Right lobe of liver (tissue), 6 donors: ENCODE measurements around the gene C11orf42. TPM values are rescaled to one million over a fixed set of nuclear protein-coding genes. Genes with fewer than 3 reads are reported as not detected.
"Not testable (repeated sequence)": the region's sequence is repeated elsewhere in the genome, so short reads cannot be mapped to it uniquely, and the experiment has no call there.

Experiments
- ATAC-seq, 4 donors: fragments of 200-7000 bp; cut with Tn5 transposase; one replicate each; pipeline ENCODE4 v1.9.1; 2020; ENCODE audit warnings: mild to moderate bottlenecking in 4 of 4, moderate library complexity in 4 of 4
- DNase-seq, 3 donors: peaks; one replicate each; pipeline ENCODE4 v3.0.0-alpha.2; 2020
- H3K27ac ChIP-seq, 3 donors: fragments of 200-600 bp; one replicate each; pipeline ENCODE4 v1.8.0; 2022
- H3K27me3 ChIP-seq, 2 donors: fragments of 200-600 bp; one replicate each; pipeline ENCODE4 v1.8.0; 2022
- H3K36me3 ChIP-seq, 4 donors: fragments of 200-600 bp; sonication (generic) in 1 of 4; one replicate each; pipeline versions ENCODE4 v1.5.1 to v1.8.0; 2017 to 2022; ENCODE audit warnings: control low read depth in 1 of 4
- H3K4me1 ChIP-seq, 4 donors: fragments of 200-600 bp; sonication (generic) in 1 of 4; one replicate each; pipeline versions ENCODE4 v1.5.1 to v1.8.0; 2017 to 2022; ENCODE audit warnings: control low read depth in 1 of 4
- H3K4me3 ChIP-seq, 3 donors: fragments of 200-600 bp; one replicate each; pipeline ENCODE4 v1.8.0; 2022
- H3K9me3 ChIP-seq, 4 donors: fragments of 200-600 bp; sonication (generic) in 1 of 4; one replicate each; pipeline versions ENCODE4 v1.5.1 to v1.8.0; 2017 to 2022; ENCODE audit warnings: control low read depth in 1 of 4
- CTCF ChIP-seq, 4 donors: fragments of 200-600 bp in 3 of 4; fragments of 450-650 bp in 1 of 4; IDR thresholded peaks; one replicate each; pipeline versions ENCODE4 v1.5.1 to v1.8.0; 2016 to 2022; ENCODE audit warnings: antibody characterized with exemption in 4 of 4, mild to moderate bottlenecking in 2 of 4
- POLR2A ChIP-seq: fragments of 450-650 bp; IDR thresholded peaks from one replicate; pipeline ENCODE4 v1.6.1; 2017; ENCODE audit warnings: antibody characterized with exemption, mild to moderate bottlenecking
- WGBS: methylation state at CpG from one replicate; pipeline ENCODE4 v1.1.6; 2018; ENCODE audit warnings: low coverage, low lambda C conversion rate; ENCODE audit not compliant: insufficient coverage; ENCODE audit errors: missing lambda C conversion rate; 5-methylcytosine and 5-hydroxymethylcytosine counted together
- intact Hi-C, 2 donors: fragments of 100-400 bp; cut with DNase I; formaldehyde crosslinking; loops; one replicate each; pipeline versions ENCODE4 v1.11.2 to v1.14.1; 2022
- total RNA-seq, 6 experiments: library from RNA; depleted of rRNA in 2 of 6; stranded (reverse); fragments of >200 nt in 2 of 6; fragmentation: NEBNext Ultra II Directional in 3 of 6; extraction: Animal tissue kit (Norgen Biotek cat#: 25700) in 3 of 6; gene quantifications; one replicate each; pipeline versions ENCODE4 v1.1.0 to v1.2.4, GENCODE V29; 2016 to 2023
- donor health status: DM: no; HTN: yes; CAD: no.
- donor health status: DM: no; HTN: no; CAD: no.
- donor health status: DM: no; HTN: no; CAD: no.
- donor health status: DM: no; HTN: yes; CAD: no.
- donor health status: DM: no; HTN: yes; CAD: no.

C11orf42 gene
- total RNA-seq, 6 experiments from 2014 or later: not detected

- intact Hi-C loops: no loop called here
- H3K9me3 ChIP-seq: no peaks in the 10 kb centered on the region
- no peak for DNase-seq
- H3K4me3 ChIP-seq: no peak overlapping the region
- TF ChIP-seq POLR2A (no peak), CTCF (IDR thresholded peaks at IDR 0.05) (no peak)
- H3K27me3 ChIP-seq: no peaks in the 10 kb centered on the region
- H3K27ac ChIP-seq: no peak overlapping the region
- no peak for ATAC-seq
- 92% methylated on average over 15 of the region's 28 CpGs for WGBS
- no peaks in the 10 kb centered on the region for H3K4me1 ChIP-seq
- no peaks in the 10 kb centered on the region for H3K36me3 ChIP-seq
Measured at GRCh38 chr11:6240139-6240538, 34.8 kb downstream of the C11orf42 start.

- no peak overlapping the region for H3K27ac ChIP-seq
- H3K4me3 ChIP-seq: no peak overlapping the region
- no peaks in the 10 kb centered on the region for H3K27me3 ChIP-seq
- no peak for TF ChIP-seq CTCF (IDR thresholded peaks at IDR 0.05)
- no peak for TF ChIP-seq POLR2A
- ATAC-seq (peak in 1 of 4 donors; percentile 14), DNase-seq (no peak)
- H3K36me3 ChIP-seq: no peaks in the 10 kb centered on the region
- no peaks in the 10 kb centered on the region for H3K4me1 ChIP-seq
- no peaks in the 10 kb centered on the region for H3K9me3 ChIP-seq
- intact Hi-C loops: no loop called here
- 17% methylated on average over 1 of the region's 1 CpG for WGBS
Measured at GRCh38 chr11:6240781-6241180, 35.4 kb downstream of the C11orf42 start.

- Histone ChIP-seq H3K27ac (no peak overlapping the region), H3K27me3 (no peaks in the 10 kb centered on the region), H3K4me1 (no peaks in the 10 kb centered on the region), H3K9me3 (no peaks in the 10 kb centered on the region), H3K4me3 (no peak overlapping the region), H3K36me3 (no peaks in the 10 kb centered on the region)
- intact Hi-C loops: no loop called here
- no peak for ATAC-seq
- TF ChIP-seq CTCF (IDR thresholded peaks at IDR 0.05) (no peak), POLR2A (no peak)
- no peak for DNase-seq
- WGBS: no CpG with 5 or more reads among the region's 7 CpGs
Measured at GRCh38 chr11:6241316-6241715, 36.0 kb downstream of the C11orf42 start.

GRCh38 chr11:6245536-6245935, 40.2 kb downstream of the C11orf42 start:
- H3K9me3 ChIP-seq: no peaks in the 10 kb centered on the region
- no peaks in the 10 kb centered on the region for H3K27me3 ChIP-seq
- no peaks in the 10 kb centered on the region for H3K36me3 ChIP-seq
- TF ChIP-seq CTCF (IDR thresholded peaks at IDR 0.05): no peak
- DNase-seq (no peak), ATAC-seq (no peak)
- no peak overlapping the region for H3K27ac ChIP-seq
- H3K4me1 ChIP-seq: no peaks in the 10 kb centered on the region
- intact Hi-C loops: no loop called here
- H3K4me3 ChIP-seq: no peak overlapping the region
- 94% methylated on average over 2 of the region's 2 CpGs for WGBS

- TF ChIP-seq CTCF (IDR thresholded peaks at IDR 0.05) (no peak), POLR2A (no peak)
- intact Hi-C loops: no loop called here
- ATAC-seq (peak in 3 of 4 donors; percentile 45 to 46 (median 45)), DNase-seq (no peak)
- Histone ChIP-seq H3K27ac (no peak overlapping the region), H3K36me3 (no peaks in the 10 kb centered on the region), H3K9me3 (no peaks in the 10 kb centered on the region), H3K4me1 (peaks cover 0 to 2% (median 0%) of the 10 kb centered on the region in 4 donors), H3K27me3 (no peaks in the 10 kb centered on the region), H3K4me3 (no peak overlapping the region)
- WGBS: 27% methylated on average over 1 of the region's 1 CpG
Measured at GRCh38 chr11:6248248-6248647, 42.9 kb downstream of the C11orf42 start.

- H3K4me3 ChIP-seq, ATAC-seq, H3K27me3 ChIP-seq, intact Hi-C loops, H3K4me1 ChIP-seq, DNase-seq, H3K27ac ChIP-seq, H3K9me3 ChIP-seq, H3K36me3 ChIP-seq: not testable (repeated sequence)
- WGBS: 92% methylated on average over 2 of the region's 3 CpGs
Measured at GRCh38 chr11:6248897-6249296, 43.5 kb downstream of the C11orf42 start.
